Measurements from ENCODE around the gene CDSN. TPM values are rescaled to one million over a fixed set of nuclear protein-coding genes. Genes with fewer than 3 reads are reported as not detected.

CDSN gene
- total and polyA plus RNA-seq, 9 donors, result 0.07 TPM; not detected in 8

- Histone ChIP-seq H3K27me3 (ENCODE audit: control insufficient read depth, insufficient read depth, low read length) (no peaks in the 10 kb centered on the region), H3K4me3 (ENCODE audit: low read length) (no peak overlapping the region), H3K27ac (ENCODE audit: low read length) (no peak overlapping the region), H3K4me1 (ENCODE audit: control insufficient read depth, insufficient read depth, low read length) (peaks cover 17% of the 10 kb centered on the region), H3K36me3 (ENCODE audit: control insufficient read depth, insufficient read depth, low read length) (peaks cover 21% of the 10 kb centered on the region), H3K9me3 (replicated peaks; ENCODE audit: control insufficient read depth, low read depth, low read length) (no peaks in the 10 kb centered on the region)
- no peak for DNase-seq
- 82% methylated on average over 15 of the region's 19 CpGs for WGBS (ENCODE audit: insufficient coverage)
Measured at GRCh38 chr6:31161216-31162126, 41.2 kb upstream of the CDSN start.

- Histone ChIP-seq H3K4me3 (ENCODE audit: low read length) (peak overlapping the region; percentile 84), H3K36me3 (ENCODE audit: control insufficient read depth, insufficient read depth, low read length) (peaks cover 37% of the 10 kb centered on the region), H3K27me3 (ENCODE audit: control insufficient read depth, insufficient read depth, low read length) (no peaks in the 10 kb centered on the region), H3K9me3 (replicated peaks; ENCODE audit: control insufficient read depth, low read depth, low read length) (no peaks in the 10 kb centered on the region), H3K27ac (ENCODE audit: low read length) (peak overlapping the region; percentile 91), H3K4me1 (ENCODE audit: control insufficient read depth, insufficient read depth, low read length) (peaks cover 17% of the 10 kb centered on the region)
- DNase-seq, result no peak
- WGBS (ENCODE audit: insufficient coverage), result 8% methylated on average over 25 of the region's 35 CpGs
Measured at GRCh38 chr6:31158863-31159855, 38.9 kb upstream of the CDSN start.

- Histone ChIP-seq H3K4me1 (ENCODE audit: control insufficient read depth, insufficient read depth, low read length) (peaks cover 17% of the 10 kb centered on the region), H3K9me3 (replicated peaks; ENCODE audit: control insufficient read depth, low read depth, low read length) (no peaks in the 10 kb centered on the region), H3K36me3 (ENCODE audit: control insufficient read depth, insufficient read depth, low read length) (peaks cover 33% of the 10 kb centered on the region), H3K4me3 (ENCODE audit: low read length) (peak within 1 kb of the TSS; percentile 84), H3K27ac (ENCODE audit: low read length) (peak within 1 kb of the TSS; percentile 91), H3K27me3 (ENCODE audit: control insufficient read depth, insufficient read depth, low read length) (no peaks in the 10 kb centered on the region)
- DNase-seq, result peak; percentile 100
- under 1% methylated on average over 51 of the region's 65 CpGs for WGBS (ENCODE audit: insufficient coverage)
Measured at GRCh38 chr6:31158140-31158862, 38.1 kb upstream of the CDSN start, which contains the start of gene TCF19. Gene TCF19, plus strand, starts transcription at chr6:31158589. Its CDS starts 881 bp downstream, at chr6:31159470.

GRCh38 chr6:31157513-31158139, 37.4 kb upstream of the CDSN start, which contains the start of gene CCHCR1:
Gene CCHCR1, minus strand, starts transcription at chr6:31157802. Its CDS starts 202 bp downstream, at chr6:31157600.
- Histone ChIP-seq H3K27ac (ENCODE audit: low read length) (peak within 1 kb of the TSS; percentile 91), H3K4me1 (ENCODE audit: control insufficient read depth, insufficient read depth, low read length) (peaks cover 17% of the 10 kb centered on the region), H3K9me3 (replicated peaks; ENCODE audit: control insufficient read depth, low read depth, low read length) (no peaks in the 10 kb centered on the region), H3K27me3 (ENCODE audit: control insufficient read depth, insufficient read depth, low read length) (no peaks in the 10 kb centered on the region), H3K36me3 (ENCODE audit: control insufficient read depth, insufficient read depth, low read length) (peaks cover 27% of the 10 kb centered on the region), H3K4me3 (ENCODE audit: low read length) (peak within 1 kb of the TSS; percentile 84)
- WGBS (ENCODE audit: insufficient coverage), result 3% methylated on average over 14 of the region's 14 CpGs
- no peak for DNase-seq

- H3K9me3 ChIP-seq (replicated peaks; ENCODE audit: control insufficient read depth, low read depth, low read length), result no peaks in the 10 kb centered on the region
- WGBS (ENCODE audit: insufficient coverage), result 96% methylated on average over 4 of the region's 7 CpGs
- H3K4me1 ChIP-seq (ENCODE audit: control insufficient read depth, insufficient read depth, low read length), result peaks cover 17% of the 10 kb centered on the region
- H3K36me3 ChIP-seq (ENCODE audit: control insufficient read depth, insufficient read depth, low read length), result peaks cover 20% of the 10 kb centered on the region
- H3K27ac ChIP-seq (ENCODE audit: low read length), result no peak overlapping the region
- no peak overlapping the region for H3K4me3 ChIP-seq (ENCODE audit: low read length)
- no peak for DNase-seq
- no peaks in the 10 kb centered on the region for H3K27me3 ChIP-seq (ENCODE audit: control insufficient read depth, insufficient read depth, low read length)
Measured at GRCh38 chr6:31156641-31157040, 36.4 kb upstream of the CDSN start.

- no peaks in the 10 kb centered on the region for H3K9me3 ChIP-seq (replicated peaks; ENCODE audit: control insufficient read depth, low read depth, low read length)
- H3K36me3 ChIP-seq (ENCODE audit: control insufficient read depth, insufficient read depth, low read length), result peaks cover 40% of the 10 kb centered on the region
- H3K4me3 ChIP-seq (ENCODE audit: low read length), result no peak overlapping the region
- no peak overlapping the region for H3K27ac ChIP-seq (ENCODE audit: low read length)
- DNase-seq, result no peak
- WGBS (ENCODE audit: insufficient coverage), result 79% methylated on average over 10 of the region's 15 CpGs
- H3K27me3 ChIP-seq (ENCODE audit: control insufficient read depth, insufficient read depth, low read length), result no peaks in the 10 kb centered on the region
- H3K4me1 ChIP-seq (ENCODE audit: control insufficient read depth, insufficient read depth, low read length), result peaks cover 11% of the 10 kb centered on the region
Measured at GRCh38 chr6:31154436-31154835, 34.2 kb upstream of the CDSN start.

GRCh38 chr6:31152781-31153180, 32.5 kb upstream of the CDSN start:
- no peak overlapping the region for H3K4me3 ChIP-seq (ENCODE audit: low read length)
- no peaks in the 10 kb centered on the region for H3K27me3 ChIP-seq (ENCODE audit: control insufficient read depth, insufficient read depth, low read length)
- WGBS (ENCODE audit: insufficient coverage), result 77% methylated on average over 7 of the region's 7 CpGs
- no peak overlapping the region for H3K27ac ChIP-seq (ENCODE audit: low read length)
- peaks cover 44% of the 10 kb centered on the region for H3K36me3 ChIP-seq (ENCODE audit: control insufficient read depth, insufficient read depth, low read length)
- H3K9me3 ChIP-seq (replicated peaks; ENCODE audit: control insufficient read depth, low read depth, low read length), result no peaks in the 10 kb centered on the region
- peaks cover 4% of the 10 kb centered on the region for H3K4me1 ChIP-seq (ENCODE audit: control insufficient read depth, insufficient read depth, low read length)
- DNase-seq, result no peak

- no peak overlapping the region for H3K4me3 ChIP-seq (ENCODE audit: low read length)
- WGBS (ENCODE audit: insufficient coverage), result 100% methylated on average over 3 of the region's 6 CpGs
- H3K27me3 ChIP-seq (ENCODE audit: control insufficient read depth, insufficient read depth, low read length), result no peaks in the 10 kb centered on the region
- H3K9me3 ChIP-seq (replicated peaks; ENCODE audit: control insufficient read depth, low read depth, low read length), result no peaks in the 10 kb centered on the region
- H3K36me3 ChIP-seq (ENCODE audit: control insufficient read depth, insufficient read depth, low read length), result peaks cover 47% of the 10 kb centered on the region
- H3K27ac ChIP-seq (ENCODE audit: low read length), result no peak overlapping the region
- no peaks in the 10 kb centered on the region for H3K4me1 ChIP-seq (ENCODE audit: control insufficient read depth, insufficient read depth, low read length)
- DNase-seq, result no peak
Measured at GRCh38 chr6:31149827-31150447, 29.7 kb upstream of the CDSN start.

- no peak overlapping the region for H3K4me3 ChIP-seq (ENCODE audit: low read length)
- H3K36me3 ChIP-seq (ENCODE audit: control insufficient read depth, insufficient read depth, low read length), result peaks cover 37% of the 10 kb centered on the region
- H3K9me3 ChIP-seq (replicated peaks; ENCODE audit: control insufficient read depth, low read depth, low read length), result no peaks in the 10 kb centered on the region
- peaks cover 12% of the 10 kb centered on the region for H3K4me1 ChIP-seq (ENCODE audit: control insufficient read depth, insufficient read depth, low read length)
- H3K27me3 ChIP-seq (ENCODE audit: control insufficient read depth, insufficient read depth, low read length), result no peaks in the 10 kb centered on the region
- DNase-seq, result no peak
- WGBS (ENCODE audit: insufficient coverage), result 95% methylated on average over 9 of the region's 10 CpGs
- H3K27ac ChIP-seq (ENCODE audit: low read length), result no peak overlapping the region
Measured at GRCh38 chr6:31145386-31145785, 25.1 kb upstream of the CDSN start.

Measured in muscle of leg (tissue), 11 donors.